Fibroblast of pulmonary artery (primary cell): ENCODE data around the gene PMEPA1.

Source experiments
- DNase-seq: peaks from one replicate; pipeline ENCODE4 v3.0.0-alpha.2; 2010; ENCODE audit warnings: low read depth
- H3K4me3 ChIP-seq: replicated peaks from 2 replicates; pipeline ENCODE4 v1.5.1; 2011; ENCODE audit warnings: low read depth, mild to moderate bottlenecking, control low read depth, low read length, moderate library complexity
- TF ChIP-seq, protein P1 (sequence below): IDR thresholded peaks from 2 replicates; pipeline ENCODE4 v1.5.1; 2011; ENCODE audit warnings: mild to moderate bottlenecking, control low read depth, low read length, inconsistent platforms; ENCODE audit errors: missing control alignments

PMEPA1 gene

DNA sequence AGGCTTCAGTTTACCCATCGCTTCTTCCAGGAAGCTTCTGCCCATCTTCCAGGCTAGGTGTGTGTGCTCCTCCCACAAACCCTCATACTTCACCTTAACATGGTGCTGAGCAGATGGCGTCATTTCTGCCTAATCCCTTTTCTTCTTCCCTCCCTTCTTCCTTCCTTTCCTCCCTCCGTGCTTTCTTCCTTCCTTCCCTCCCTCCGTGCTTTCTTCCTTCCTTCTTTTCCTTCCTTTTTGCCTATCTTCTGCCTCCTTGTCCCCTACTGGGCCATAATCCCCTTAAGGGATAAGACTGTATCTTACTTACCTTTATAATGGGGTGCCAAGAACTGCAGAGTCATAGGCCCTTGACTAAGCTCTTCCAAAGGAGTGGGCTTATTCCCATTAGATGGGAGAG, 27.5 kb upstream of the PMEPA1 start:
- DNase-seq = no peak
- no peak overlapping the region for H3K4me3 ChIP-seq
- TF ChIP-seq, protein P1, sequence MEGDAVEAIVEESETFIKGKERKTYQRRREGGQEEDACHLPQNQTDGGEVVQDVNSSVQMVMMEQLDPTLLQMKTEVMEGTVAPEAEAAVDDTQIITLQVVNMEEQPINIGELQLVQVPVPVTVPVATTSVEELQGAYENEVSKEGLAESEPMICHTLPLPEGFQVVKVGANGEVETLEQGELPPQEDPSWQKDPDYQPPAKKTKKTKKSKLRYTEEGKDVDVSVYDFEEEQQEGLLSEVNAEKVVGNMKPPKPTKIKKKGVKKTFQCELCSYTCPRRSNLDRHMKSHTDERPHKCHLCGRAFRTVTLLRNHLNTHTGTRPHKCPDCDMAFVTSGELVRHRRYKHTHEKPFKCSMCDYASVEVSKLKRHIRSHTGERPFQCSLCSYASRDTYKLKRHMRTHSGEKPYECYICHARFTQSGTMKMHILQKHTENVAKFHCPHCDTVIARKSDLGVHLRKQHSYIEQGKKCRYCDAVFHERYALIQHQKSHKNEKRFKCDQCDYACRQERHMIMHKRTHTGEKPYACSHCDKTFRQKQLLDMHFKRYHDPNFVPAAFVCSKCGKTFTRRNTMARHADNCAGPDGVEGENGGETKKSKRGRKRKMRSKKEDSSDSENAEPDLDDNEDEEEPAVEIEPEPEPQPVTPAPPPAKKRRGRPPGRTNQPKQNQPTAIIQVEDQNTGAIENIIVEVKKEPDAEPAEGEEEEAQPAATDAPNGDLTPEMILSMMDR = no peak

DNA sequence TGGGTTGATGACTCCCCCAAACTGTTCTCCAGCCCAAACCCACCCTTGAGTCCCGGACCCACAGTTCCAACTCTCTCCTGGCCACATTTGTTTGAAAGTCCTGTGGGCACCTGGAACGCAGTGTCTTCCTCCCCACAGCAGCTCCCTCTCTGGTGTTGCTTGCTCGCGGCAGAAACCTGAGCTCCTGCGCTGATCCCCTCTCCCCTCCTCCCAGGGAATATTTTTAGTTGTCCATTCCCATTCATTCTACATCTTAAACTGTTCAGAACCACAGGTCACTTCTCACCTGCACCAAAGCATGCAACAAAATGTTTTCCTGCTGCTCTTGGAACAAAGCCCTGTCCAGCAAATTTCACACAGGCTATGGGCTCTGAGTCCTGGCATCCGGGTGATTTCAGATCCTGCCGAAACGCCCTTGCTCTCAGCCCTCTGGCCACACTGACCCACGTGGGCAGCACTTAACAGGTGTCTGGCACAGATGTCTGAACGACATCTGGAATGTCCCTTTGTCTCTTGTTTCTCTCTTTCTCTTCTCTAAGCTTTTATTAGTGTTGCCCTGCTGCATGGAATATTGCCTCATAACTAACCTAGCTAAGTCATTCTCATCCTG, 27.0 kb upstream of the PMEPA1 start:
- TF ChIP-seq, protein P1 = no peak
- no peak for DNase-seq
- H3K4me3 ChIP-seq = no peak overlapping the region

DNA sequence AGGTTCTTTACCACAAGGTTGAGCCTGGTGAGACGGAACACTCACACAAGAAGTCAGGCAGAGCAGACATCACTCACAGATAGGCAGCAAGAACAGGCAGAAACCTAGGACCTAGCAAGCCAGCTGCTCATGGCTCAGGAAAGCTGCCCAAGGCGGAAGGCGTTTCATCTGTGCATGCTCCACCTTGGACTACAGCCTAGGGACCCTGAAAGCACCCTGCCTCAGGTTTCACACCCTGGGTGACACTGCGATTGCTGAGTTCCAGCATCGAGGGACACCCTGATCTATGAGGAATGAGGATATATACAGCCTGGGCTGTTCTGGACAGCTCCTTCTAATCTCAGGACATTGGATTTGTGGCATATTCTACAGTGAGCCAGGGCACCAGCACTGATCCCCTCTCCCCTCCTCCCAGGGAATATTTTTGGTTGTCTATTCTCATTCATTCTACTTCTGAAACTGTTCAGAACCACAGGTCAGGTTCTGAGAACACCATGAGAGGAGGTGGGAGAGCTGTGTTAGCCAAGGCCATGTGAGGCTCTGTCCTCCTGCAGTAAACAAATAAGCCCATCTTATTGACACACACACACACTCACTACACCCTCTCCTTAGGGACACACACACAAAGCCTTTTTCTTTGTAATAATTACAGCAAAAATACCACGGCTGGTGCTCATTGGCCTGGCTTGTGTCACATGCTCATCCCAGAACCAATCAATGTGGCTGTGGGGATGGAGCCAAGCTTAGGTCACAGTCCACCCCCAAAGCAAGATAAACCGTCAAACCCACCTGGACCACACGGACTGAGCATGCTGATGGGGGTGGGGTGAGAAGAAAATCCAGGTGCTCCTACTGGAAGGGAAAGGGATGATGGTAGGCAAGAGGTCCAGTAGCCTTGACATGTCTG, 26.3 kb upstream of the PMEPA1 start:
- TF ChIP-seq, protein P1 = no peak
- no peak overlapping the region for H3K4me3 ChIP-seq
- DNase-seq = no peak

DNA sequence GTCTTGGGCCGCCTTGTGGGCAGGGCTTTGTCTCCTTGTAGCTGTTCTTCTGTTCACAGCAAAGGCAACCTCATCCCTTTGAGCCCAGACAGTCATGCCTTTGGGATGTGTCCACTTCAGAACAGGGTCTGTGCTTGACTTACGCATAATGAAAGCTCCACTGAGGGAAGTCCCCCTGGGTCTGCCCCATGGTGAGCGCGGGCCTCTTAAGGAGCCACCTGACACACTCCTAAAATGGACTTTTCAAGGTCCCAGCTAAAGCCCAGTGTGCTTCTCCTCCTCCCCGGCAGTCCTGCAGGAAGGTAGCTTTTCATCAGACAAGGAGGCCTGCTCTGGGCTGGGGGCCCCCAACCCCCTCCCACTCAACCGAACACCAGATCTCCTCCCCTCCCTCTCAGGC, 24.9 kb upstream of the PMEPA1 start:
- no peak overlapping the region for H3K4me3 ChIP-seq
- TF ChIP-seq, protein P1 = no peak
- DNase-seq = no peak

DNA sequence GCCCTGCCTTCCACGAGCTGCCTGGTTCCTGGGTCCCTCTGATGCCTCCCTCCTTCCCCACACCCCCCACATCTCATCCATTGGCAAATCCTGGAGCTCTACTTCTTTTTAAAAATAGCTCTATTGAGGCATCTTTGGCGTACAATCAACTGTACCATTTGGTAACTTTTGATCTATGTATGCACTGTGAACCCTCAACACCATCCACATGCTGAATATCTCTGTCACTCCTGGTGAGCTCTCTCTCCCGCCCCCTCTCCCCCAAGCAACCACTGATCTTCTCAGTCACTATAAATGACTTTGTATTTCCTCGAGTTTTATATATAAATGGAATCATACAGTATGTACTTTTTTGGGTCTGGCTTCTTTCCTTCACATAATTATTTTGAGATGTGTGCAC, 22.4 kb upstream of the PMEPA1 start:
- no peak for DNase-seq
- TF ChIP-seq, protein P1 = no peak
- H3K4me3 ChIP-seq = no peak overlapping the region

DNA sequence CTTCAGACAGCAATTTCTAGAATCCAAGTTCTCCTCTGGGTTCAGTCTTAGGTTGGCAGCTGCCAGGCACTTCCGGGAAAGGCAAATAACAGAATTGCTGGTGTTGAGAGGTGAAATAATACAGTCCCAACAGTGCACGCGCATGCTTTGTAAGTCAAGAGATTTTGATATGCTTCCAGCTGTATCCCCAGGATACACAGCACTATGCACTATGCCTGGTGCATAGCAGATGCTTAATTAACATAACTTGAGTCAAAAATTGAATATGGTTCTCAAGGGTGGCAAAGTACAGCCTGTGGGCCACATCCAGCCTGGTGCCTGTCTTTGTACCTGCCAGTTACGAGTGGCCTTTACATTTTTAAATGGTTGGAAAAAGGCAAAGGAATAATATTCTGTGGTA, 18.9 kb upstream of the PMEPA1 start:
- DNase-seq = no peak
- H3K4me3 ChIP-seq = no peak overlapping the region
- TF ChIP-seq, protein P1 = no peak
